ENCODE results near the gene SLC1A7.

The SLC1A7 gene

DNA sequence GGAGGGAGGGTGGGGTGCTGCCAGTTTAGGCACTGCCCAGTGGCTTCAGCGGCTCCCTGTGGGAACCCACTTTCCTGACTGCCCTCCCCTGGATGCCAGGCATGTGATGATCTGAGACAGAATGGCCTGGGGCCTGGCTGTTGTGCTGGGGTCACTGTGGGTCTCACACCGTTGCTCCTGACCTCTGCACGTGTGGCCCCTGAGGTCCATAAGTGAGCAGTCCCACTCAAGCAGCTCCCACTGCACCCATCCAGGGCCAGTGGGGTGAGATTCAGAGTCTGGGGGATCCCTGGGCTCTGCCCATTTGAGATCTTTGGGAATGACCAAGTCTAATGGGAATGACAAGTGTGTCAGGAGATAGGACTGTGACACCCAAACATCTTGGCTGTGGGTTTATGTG is 62.4 kb downstream of the SLC1A7 start:
- TF ChIP-seq, protein P1, sequence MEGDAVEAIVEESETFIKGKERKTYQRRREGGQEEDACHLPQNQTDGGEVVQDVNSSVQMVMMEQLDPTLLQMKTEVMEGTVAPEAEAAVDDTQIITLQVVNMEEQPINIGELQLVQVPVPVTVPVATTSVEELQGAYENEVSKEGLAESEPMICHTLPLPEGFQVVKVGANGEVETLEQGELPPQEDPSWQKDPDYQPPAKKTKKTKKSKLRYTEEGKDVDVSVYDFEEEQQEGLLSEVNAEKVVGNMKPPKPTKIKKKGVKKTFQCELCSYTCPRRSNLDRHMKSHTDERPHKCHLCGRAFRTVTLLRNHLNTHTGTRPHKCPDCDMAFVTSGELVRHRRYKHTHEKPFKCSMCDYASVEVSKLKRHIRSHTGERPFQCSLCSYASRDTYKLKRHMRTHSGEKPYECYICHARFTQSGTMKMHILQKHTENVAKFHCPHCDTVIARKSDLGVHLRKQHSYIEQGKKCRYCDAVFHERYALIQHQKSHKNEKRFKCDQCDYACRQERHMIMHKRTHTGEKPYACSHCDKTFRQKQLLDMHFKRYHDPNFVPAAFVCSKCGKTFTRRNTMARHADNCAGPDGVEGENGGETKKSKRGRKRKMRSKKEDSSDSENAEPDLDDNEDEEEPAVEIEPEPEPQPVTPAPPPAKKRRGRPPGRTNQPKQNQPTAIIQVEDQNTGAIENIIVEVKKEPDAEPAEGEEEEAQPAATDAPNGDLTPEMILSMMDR (IDR thresholded peaks at IDR 0.05; ENCODE audit: low read depth, low read length, missing control alignments), result no peak
- no peak for DNase-seq (ENCODE audit: low read depth)
- H3K4me3 ChIP-seq (ENCODE audit: low read depth, low read length), result no peak overlapping the region
- in situ Hi-C loops (cut with HindIII; ENCODE audit: low sequenced_read_pairs), result no loop called here

GRCh38 chr1:53079251-53079650 is 63.2 kb downstream of the SLC1A7 start:
- in situ Hi-C loops (cut with HindIII; ENCODE audit: low sequenced_read_pairs), result no loop called here
- no peak for DNase-seq (ENCODE audit: low read depth)
- TF ChIP-seq, protein P1 (IDR thresholded peaks at IDR 0.05; ENCODE audit: low read depth, low read length, missing control alignments), result no peak
- H3K4me3 ChIP-seq (ENCODE audit: low read depth, low read length), result no peak overlapping the region

GRCh38 chr1:53078333-53079101 is 63.9 kb downstream of the SLC1A7 start:
- H3K4me3 ChIP-seq (ENCODE audit: low read depth, low read length), result no peak overlapping the region
- TF ChIP-seq, protein P1 (IDR thresholded peaks at IDR 0.05; ENCODE audit: low read depth, low read length, missing control alignments), result no peak
- DNase-seq (ENCODE audit: low read depth), result no peak
- in situ Hi-C loops (cut with HindIII; ENCODE audit: low sequenced_read_pairs), result no loop called here

GRCh38 chr1:53077599-53077965 is 64.9 kb downstream of the SLC1A7 start:
- TF ChIP-seq, protein P1 (IDR thresholded peaks at IDR 0.05; ENCODE audit: low read depth, low read length, missing control alignments), result no peak
- in situ Hi-C loops (cut with HindIII; ENCODE audit: low sequenced_read_pairs), result no loop called here
- H3K4me3 ChIP-seq (ENCODE audit: low read depth, low read length), result no peak overlapping the region
- DNase-seq (ENCODE audit: low read depth), result no peak

DNA sequence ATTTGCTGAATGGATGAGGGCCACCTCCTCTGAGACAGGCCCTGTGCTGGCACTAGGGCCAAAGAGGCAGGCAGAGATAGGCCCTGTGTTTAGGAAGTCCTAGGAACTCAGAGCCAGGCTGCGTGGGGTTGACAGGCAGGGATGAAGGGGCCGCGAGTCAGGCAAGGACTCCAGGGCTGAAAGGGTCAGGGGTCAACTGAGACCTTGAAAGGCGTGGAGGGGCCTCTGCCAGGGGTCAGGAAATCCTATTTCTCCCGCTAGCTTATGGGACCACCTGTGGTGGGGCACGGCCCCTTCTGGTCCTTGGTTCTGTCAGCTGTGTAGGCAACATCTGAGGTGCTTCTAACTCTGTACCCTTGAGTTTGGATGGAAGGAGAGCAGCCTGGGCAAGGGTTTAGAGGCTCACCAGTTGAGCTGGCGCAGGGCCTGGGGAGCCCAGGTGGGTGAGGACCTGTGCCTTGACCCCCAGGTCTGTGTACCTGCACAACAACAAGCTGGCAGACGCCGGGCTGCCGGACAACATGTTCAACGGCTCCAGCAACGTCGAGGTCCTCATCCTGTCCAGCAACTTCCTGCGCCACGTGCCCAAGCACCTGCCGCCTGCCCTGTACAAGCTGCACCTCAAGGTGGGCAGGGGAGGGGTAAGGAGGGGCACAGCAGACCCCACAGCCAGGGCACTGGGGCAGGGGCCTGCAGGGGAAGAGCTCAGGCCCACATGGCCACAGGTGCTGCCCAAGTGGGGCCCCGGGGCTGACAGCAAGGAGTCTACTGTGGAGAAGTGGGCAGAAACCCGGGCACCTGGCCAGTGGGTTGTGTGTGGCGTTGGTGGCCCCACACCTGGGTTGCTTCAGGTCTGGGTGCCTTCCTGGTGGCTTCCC is 65.5 kb downstream of the SLC1A7 start:
- DNase-seq (ENCODE audit: low read depth), result no peak
- TF ChIP-seq, protein P1 (IDR thresholded peaks at IDR 0.05; ENCODE audit: low read depth, low read length, missing control alignments), result no peak
- in situ Hi-C loops (cut with HindIII; ENCODE audit: low sequenced_read_pairs), result no loop called here
- no peak overlapping the region for H3K4me3 ChIP-seq (ENCODE audit: low read depth, low read length)

DNA sequence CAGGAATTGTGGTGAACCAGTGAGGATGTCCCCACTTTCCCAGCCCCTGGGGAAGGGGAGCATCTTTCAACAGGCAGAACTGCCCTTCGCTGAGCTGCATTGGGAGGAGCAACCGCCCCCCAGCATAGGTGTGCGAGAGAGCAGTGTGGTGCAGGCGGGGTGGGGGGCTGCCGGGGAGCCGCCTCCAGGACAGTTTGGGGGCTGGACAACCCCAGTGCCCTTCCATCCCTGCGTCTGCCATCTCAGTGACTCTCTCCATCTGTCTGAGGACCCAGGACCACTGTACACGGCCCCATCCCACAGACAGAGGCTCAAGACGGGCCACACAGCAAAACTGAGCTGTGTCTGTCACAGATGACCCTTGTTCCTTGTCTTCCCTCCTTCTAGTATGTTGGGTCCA is 66.3 kb downstream of the SLC1A7 start:
- in situ Hi-C loops (cut with HindIII; ENCODE audit: low sequenced_read_pairs), result no loop called here
- H3K4me3 ChIP-seq (ENCODE audit: low read depth, low read length), result no peak overlapping the region
- DNase-seq (ENCODE audit: low read depth), result no peak
- TF ChIP-seq, protein P1 (IDR thresholded peaks at IDR 0.05; ENCODE audit: low read depth, low read length, missing control alignments), result no peak
